ENCODE results near the gene LAMA5. TPM values are rescaled to one million over a fixed set of nuclear protein-coding genes. Genes with fewer than 3 reads are reported as not detected.

LAMA5 gene
- total and polyA plus RNA-seq, 5 donors from 2014 or later: 0.30 to 0.91 TPM; not detected in 3

DNA sequence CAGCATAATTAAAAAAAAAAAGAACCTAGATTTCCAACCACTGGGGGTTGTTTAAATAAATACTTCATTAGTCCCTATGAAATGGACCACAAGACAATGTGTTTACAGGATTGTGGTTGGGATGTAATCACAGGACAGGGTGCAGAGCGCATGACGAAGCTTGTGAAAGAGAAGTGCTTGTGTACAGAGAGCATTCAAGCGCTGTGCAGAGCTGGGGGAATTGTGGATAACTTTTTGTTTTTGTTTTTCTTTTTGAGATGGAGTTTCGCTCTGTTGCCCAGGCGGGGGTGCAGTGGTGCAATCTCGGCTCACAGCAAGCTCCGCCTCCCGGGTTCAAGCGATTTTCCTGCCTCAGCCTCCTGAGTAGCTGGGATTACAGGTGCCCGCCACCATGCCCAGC, 22.3 kb downstream of the LAMA5 start:
- ATAC-seq (ENCODE audit: low read depth in 2 of 2) (no peak), DNase-seq (no peak)
- H3K27ac Mint-ChIP-seq: no peak overlapping the region
- H3K9me3 Mint-ChIP-seq: peaks cover 0 to 8% (median 4%) of the 10 kb centered on the region in 7 donors
- H3K4me1 Mint-ChIP-seq: no peaks in the 10 kb centered on the region
- H3K27me3 ChIP-seq (ENCODE audit: control insufficient read depth, insufficient read depth, low read length): no peaks in the 10 kb centered on the region
- no peaks in the 10 kb centered on the region for H3K36me3 Mint-ChIP-seq
- no peaks in the 10 kb centered on the region for H3K36me3 ChIP-seq (ENCODE audit: control insufficient read depth, insufficient read depth, low read length)
- no peaks in the 10 kb centered on the region for H3K4me1 ChIP-seq (ENCODE audit: control insufficient read depth, insufficient read depth, low read length, poor library complexity, severe bottlenecking)
- no peak overlapping the region for H3K27ac ChIP-seq (ENCODE audit: insufficient read depth, low read length, poor library complexity, severe bottlenecking)
- no peaks in the 10 kb centered on the region for H3K27me3 Mint-ChIP-seq
- H3K4me3 ChIP-seq (ENCODE audit: low read depth, low read length): no peak overlapping the region
- H3K9me3 ChIP-seq (ENCODE audit: control insufficient read depth in 2 of 2, low read length in 2 of 2): peaks cover 0 to 4% of the 10 kb centered on the region in 2 experiments
- H3K4me3 Mint-ChIP-seq: no peak overlapping the region

DNA sequence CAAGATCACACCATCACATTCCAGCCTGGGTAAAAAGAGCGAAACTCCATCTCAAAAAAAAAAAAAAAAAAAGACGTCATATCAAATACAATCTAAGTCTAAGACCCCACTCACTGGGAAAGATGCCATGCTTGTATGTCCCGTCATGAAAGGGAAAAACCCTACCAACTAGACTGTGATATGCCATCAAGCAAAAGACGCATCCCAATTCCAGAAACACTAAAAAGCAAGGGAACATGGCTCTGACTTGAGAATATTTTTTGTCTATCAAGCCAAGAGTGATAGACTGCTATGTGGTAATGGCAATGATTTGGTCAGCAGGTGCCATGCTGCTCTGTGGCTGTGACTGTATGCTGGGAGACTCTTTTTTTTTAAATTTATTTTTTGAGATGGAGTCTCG, 23.0 kb downstream of the LAMA5 start:
- no peaks in the 10 kb centered on the region for H3K36me3 Mint-ChIP-seq
- ATAC-seq (ENCODE audit: low read depth in 2 of 2): no peak
- Histone ChIP-seq H3K27me3 (ENCODE audit: control insufficient read depth, insufficient read depth, low read length) (no peaks in the 10 kb centered on the region), H3K9me3 (ENCODE audit: control insufficient read depth in 2 of 2, low read length in 2 of 2) (peaks cover 0 to 4% of the 10 kb centered on the region in 2 experiments), H3K27ac (ENCODE audit: insufficient read depth, low read length, poor library complexity, severe bottlenecking) (no peak overlapping the region), H3K36me3 (ENCODE audit: control insufficient read depth, insufficient read depth, low read length) (no peaks in the 10 kb centered on the region), H3K4me1 (ENCODE audit: control insufficient read depth, insufficient read depth, low read length, poor library complexity, severe bottlenecking) (no peaks in the 10 kb centered on the region), H3K4me3 (ENCODE audit: low read depth, low read length) (no peak overlapping the region)
- no peak overlapping the region for H3K4me3 Mint-ChIP-seq
- H3K9me3 Mint-ChIP-seq: peaks cover 0 to 9% (median 4%) of the 10 kb centered on the region in 7 donors
- no peaks in the 10 kb centered on the region for H3K27me3 Mint-ChIP-seq
- no peak for DNase-seq
- no peaks in the 10 kb centered on the region for H3K4me1 Mint-ChIP-seq
- H3K27ac Mint-ChIP-seq: no peak overlapping the region

DNA sequence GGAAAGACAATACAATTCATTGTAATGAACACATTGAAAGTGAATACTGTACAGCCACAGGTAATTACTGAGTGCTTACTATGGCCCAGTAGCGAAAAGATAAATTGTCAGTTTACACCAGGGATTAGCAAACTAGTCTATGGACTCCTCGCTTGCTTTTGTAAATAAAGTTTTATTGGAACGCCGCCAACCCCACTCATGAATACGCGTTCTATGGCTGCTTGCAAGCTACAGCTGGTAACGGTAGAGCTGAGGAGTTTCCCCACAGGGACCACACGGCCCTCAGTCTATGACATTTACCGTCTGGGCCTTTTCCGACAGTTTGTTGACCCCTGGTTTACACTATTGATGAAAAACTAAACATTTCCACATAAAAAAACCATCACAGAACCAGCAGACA, 24.2 kb downstream of the LAMA5 start:
- Histone ChIP-seq H3K36me3 (ENCODE audit: control insufficient read depth, insufficient read depth, low read length) (no peaks in the 10 kb centered on the region), H3K27ac (ENCODE audit: insufficient read depth, low read length, poor library complexity, severe bottlenecking) (no peak overlapping the region), H3K4me3 (ENCODE audit: low read depth, low read length) (no peak overlapping the region), H3K27me3 (ENCODE audit: control insufficient read depth, insufficient read depth, low read length) (no peaks in the 10 kb centered on the region), H3K4me1 (ENCODE audit: control insufficient read depth, insufficient read depth, low read length, poor library complexity, severe bottlenecking) (no peaks in the 10 kb centered on the region), H3K9me3 (ENCODE audit: control insufficient read depth in 2 of 2, low read length in 2 of 2) (peaks cover 0 to 2% of the 10 kb centered on the region in 2 experiments)
- Mint-ChIP-seq H3K36me3 (no peaks in the 10 kb centered on the region), H3K9me3 (peaks cover 0 to 6% (median 0%) of the 10 kb centered on the region in 7 donors), H3K4me3 (no peak overlapping the region), H3K27ac (no peak overlapping the region), H3K27me3 (no peaks in the 10 kb centered on the region), H3K4me1 (no peaks in the 10 kb centered on the region)
- ATAC-seq (ENCODE audit: low read depth in 2 of 2) (no peak), DNase-seq (no peak)

DNA sequence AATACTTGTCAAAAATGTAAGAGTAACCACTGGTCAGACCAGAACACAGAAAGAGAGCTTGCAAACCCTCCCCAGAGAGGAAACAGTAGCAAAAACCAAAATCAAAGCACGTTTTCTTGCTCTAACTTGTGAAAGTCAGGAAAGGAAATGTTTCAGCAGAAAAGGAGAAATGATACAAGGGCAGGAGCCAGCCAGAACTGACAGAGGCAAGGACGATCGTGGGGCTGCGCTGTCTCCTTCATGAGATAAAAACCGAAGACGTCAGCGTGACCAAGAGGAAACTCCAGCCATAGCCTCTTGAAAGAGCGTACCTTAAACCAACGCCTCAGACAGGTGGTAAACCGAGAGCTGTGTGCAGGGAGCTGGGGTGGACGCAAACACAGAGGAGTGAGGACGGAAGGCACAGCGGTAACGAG, 27.5 kb downstream of the LAMA5 start:
- DNase-seq (no peak), ATAC-seq (ENCODE audit: low read depth in 2 of 2) (peak; percentile 31 to 42)
- no peaks in the 10 kb centered on the region for H3K4me1 ChIP-seq (ENCODE audit: control insufficient read depth, insufficient read depth, low read length, poor library complexity, severe bottlenecking)
- Mint-ChIP-seq H3K4me3 (no peak overlapping the region), H3K27ac (no peak overlapping the region), H3K9me3 (peaks cover 0 to 5% (median 0%) of the 10 kb centered on the region in 7 donors), H3K36me3 (no peaks in the 10 kb centered on the region), H3K27me3 (peaks cover 5% of the 10 kb centered on the region), H3K4me1 (no peaks in the 10 kb centered on the region)
- H3K27ac ChIP-seq (ENCODE audit: insufficient read depth, low read length, poor library complexity, severe bottlenecking): no peak overlapping the region
- H3K27me3 ChIP-seq (ENCODE audit: control insufficient read depth, insufficient read depth, low read length): no peaks in the 10 kb centered on the region
- H3K4me3 ChIP-seq (ENCODE audit: low read depth, low read length): no peak overlapping the region
- no peaks in the 10 kb centered on the region for H3K36me3 ChIP-seq (ENCODE audit: control insufficient read depth, insufficient read depth, low read length)
- H3K9me3 ChIP-seq (ENCODE audit: control insufficient read depth in 2 of 2, low read length in 2 of 2): peaks cover 0 to 2% of the 10 kb centered on the region in 2 experiments

DNA sequence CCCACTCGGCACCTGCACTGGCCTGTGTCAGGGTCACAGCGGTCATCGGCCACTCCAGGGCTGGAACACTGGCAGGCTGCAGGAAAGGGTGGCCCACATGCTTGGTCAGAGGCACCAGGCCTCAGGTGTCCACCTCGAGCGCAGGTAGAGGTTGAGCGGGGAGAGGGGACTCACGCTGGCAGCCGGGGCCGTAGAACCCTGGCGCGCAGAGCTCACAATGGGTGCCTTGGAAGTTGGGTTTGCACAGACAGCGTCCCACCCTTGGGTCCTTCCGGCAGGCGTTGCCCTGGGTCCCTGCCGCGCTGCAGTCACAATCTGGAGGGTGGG, 28.9 kb downstream of the LAMA5 start:
- Mint-ChIP-seq H3K36me3 (no peaks in the 10 kb centered on the region), H3K4me3 (no peak overlapping the region), H3K9me3 (peaks cover 0 to 5% (median 0%) of the 10 kb centered on the region in 7 donors), H3K4me1 (no peaks in the 10 kb centered on the region), H3K27ac (no peak overlapping the region), H3K27me3 (peaks cover 5% of the 10 kb centered on the region)
- DNase-seq (no peak), ATAC-seq (ENCODE audit: low read depth in 2 of 2) (no peak)
- Histone ChIP-seq H3K4me3 (ENCODE audit: low read depth, low read length) (no peak overlapping the region), H3K27ac (ENCODE audit: insufficient read depth, low read length, poor library complexity, severe bottlenecking) (no peak overlapping the region), H3K36me3 (ENCODE audit: control insufficient read depth, insufficient read depth, low read length) (no peaks in the 10 kb centered on the region), H3K4me1 (ENCODE audit: control insufficient read depth, insufficient read depth, low read length, poor library complexity, severe bottlenecking) (no peaks in the 10 kb centered on the region), H3K9me3 (ENCODE audit: control insufficient read depth in 2 of 2, low read length in 2 of 2) (peaks cover 0 to 2% of the 10 kb centered on the region in 2 experiments), H3K27me3 (ENCODE audit: control insufficient read depth, insufficient read depth, low read length) (no peaks in the 10 kb centered on the region)

DNA sequence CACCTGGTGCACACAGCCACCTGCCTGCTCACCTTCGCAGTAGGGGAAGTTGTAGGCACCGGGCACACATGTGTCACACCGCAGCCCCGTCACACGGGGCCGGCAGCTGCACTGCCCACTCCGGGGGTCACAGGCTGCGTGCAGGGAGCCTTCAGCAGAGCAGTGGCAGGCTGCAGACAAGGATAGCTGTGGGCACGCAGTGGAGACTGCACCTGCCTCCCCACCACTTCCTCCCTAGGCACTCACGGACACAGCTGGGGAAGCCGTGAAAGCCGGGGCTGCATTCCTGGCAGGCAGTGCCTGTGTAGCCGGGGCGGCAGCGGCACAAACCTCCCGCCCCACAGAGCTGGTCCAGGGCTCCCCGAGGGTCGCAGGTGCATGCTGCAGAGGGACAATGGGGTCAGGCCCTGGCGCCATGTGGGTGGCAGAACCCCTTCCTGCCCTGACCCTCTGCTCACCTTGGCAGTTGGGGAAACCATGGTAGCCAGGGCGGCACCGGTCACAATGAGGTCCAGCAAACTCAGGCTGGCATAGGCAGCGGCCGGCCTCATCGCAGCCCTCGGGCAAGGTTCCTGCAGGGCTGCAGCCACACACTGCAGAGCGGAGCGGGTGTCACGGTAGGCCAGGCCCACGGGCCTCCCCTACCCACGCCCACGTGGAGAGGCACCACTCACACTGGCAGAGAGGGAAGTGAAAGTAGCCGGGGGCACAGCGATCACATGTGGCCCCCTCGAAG, 29.4 kb downstream of the LAMA5 start:
- H3K27ac Mint-ChIP-seq: peak overlapping the region in 1 of 3 donors; percentile 32
- H3K4me3 ChIP-seq (ENCODE audit: low read depth, low read length): no peak overlapping the region
- DNase-seq: no peak

DNA sequence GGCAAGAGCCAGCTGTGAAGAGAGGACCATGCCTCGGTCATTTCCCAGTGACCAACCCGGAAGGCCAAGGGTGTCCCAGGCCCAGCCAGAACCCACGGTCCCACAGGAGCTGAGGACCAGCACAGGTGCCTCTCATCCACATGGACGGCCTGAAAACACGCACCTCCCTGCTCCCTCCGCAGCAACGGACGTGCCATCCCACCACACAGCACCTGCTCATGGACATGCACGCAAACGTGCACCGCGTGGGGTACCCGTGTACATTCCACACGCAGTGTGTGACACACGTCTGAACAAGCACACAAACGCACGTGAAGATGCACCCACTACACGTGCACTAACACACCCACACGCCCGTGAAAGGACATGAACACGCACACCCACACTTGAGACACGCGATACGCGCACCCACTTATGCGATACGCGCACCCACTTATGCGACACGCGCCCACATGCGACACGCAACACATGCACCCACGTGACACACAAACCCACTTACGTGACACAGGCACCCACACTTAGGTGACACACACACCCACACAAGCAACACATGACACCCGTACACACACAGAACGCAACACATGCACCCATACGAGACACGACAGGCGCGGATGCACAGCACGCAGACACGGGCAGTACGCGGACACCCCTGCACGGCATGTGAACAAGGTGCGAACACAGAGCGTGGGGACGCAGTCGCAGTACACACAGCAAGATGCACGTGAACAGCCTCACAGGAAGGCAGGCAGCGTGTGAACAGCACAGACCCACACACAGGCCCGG, 30.1 kb downstream of the LAMA5 start:
- no peaks in the 10 kb centered on the region for H3K36me3 Mint-ChIP-seq

More for the DNA sequence above, 29.4 kb downstream of the LAMA5 start:
- no peaks in the 10 kb centered on the region for H3K36me3 Mint-ChIP-seq
- ATAC-seq (ENCODE audit: low read depth in 2 of 2): no peak
- Histone ChIP-seq H3K4me1 (ENCODE audit: control insufficient read depth, insufficient read depth, low read length, poor library complexity, severe bottlenecking) (no peaks in the 10 kb centered on the region), H3K9me3 (ENCODE audit: control insufficient read depth in 2 of 2, low read length in 2 of 2) (peaks cover 0 to 2% of the 10 kb centered on the region in 2 experiments), H3K27me3 (ENCODE audit: control insufficient read depth, insufficient read depth, low read length) (no peaks in the 10 kb centered on the region), H3K36me3 (ENCODE audit: control insufficient read depth, insufficient read depth, low read length) (no peaks in the 10 kb centered on the region), H3K27ac (ENCODE audit: insufficient read depth, low read length, poor library complexity, severe bottlenecking) (no peak overlapping the region)
- H3K4me1 Mint-ChIP-seq: no peaks in the 10 kb centered on the region
- H3K9me3 Mint-ChIP-seq: peaks cover 0 to 5% (median 0%) of the 10 kb centered on the region in 7 donors
- no peak overlapping the region for H3K4me3 Mint-ChIP-seq
- H3K27me3 Mint-ChIP-seq: peaks cover 5% of the 10 kb centered on the region

More for the DNA sequence above, 30.1 kb downstream of the LAMA5 start:
- DNase-seq (no peak), ATAC-seq (ENCODE audit: low read depth in 2 of 2) (no peak)
- H3K4me3 Mint-ChIP-seq: no peak overlapping the region
- Histone ChIP-seq H3K4me3 (ENCODE audit: low read depth, low read length) (no peak overlapping the region), H3K36me3 (ENCODE audit: control insufficient read depth, insufficient read depth, low read length) (no peaks in the 10 kb centered on the region), H3K27me3 (ENCODE audit: control insufficient read depth, insufficient read depth, low read length) (no peaks in the 10 kb centered on the region), H3K9me3 (ENCODE audit: control insufficient read depth in 2 of 2, low read length in 2 of 2) (peaks cover 0 to 2% of the 10 kb centered on the region in 2 experiments), H3K27ac (ENCODE audit: insufficient read depth, low read length, poor library complexity, severe bottlenecking) (no peak overlapping the region), H3K4me1 (ENCODE audit: control insufficient read depth, insufficient read depth, low read length, poor library complexity, severe bottlenecking) (no peaks in the 10 kb centered on the region)
- peaks cover 0 to 5% (median 0%) of the 10 kb centered on the region in 7 donors for H3K9me3 Mint-ChIP-seq
- peak overlapping the region in 1 of 3 donors; percentile 32 for H3K27ac Mint-ChIP-seq
- H3K27me3 Mint-ChIP-seq: peaks cover 5% of the 10 kb centered on the region
- H3K4me1 Mint-ChIP-seq: no peaks in the 10 kb centered on the region

All from CD4-positive, CD25-positive, alpha-beta regulatory T cell (primary cell).